Stimulated activated CD8-positive, alpha-beta memory T cell treated with anti-CD3 and anti-CD28 coated beads, Interleukin-7, amount 100 ng/mL, for 48 hours (primary cell): Measurements from ENCODE around the gene ADCY7.

ENCODE experiments used
- DNase-seq, 2 donors: peaks; one replicate each; pipeline ENCODE4 v3.0.0-alpha.2; 2020; ENCODE audit warnings: low read depth in 1 of 2; ENCODE audit errors: extremely low read depth in 1 of 2

Gene ADCY7

GRCh38 chr16:50296807-50297206 lies 30.5 kb downstream of the ADCY7 start:
- no peak for DNase-seq

- DNase-seq, result no peak
These were observed 31.1 kb downstream of the ADCY7 start for GRCh38 chr16:50297301-50298074.

- DNase-seq, result no peak
These were observed 31.7 kb downstream of the ADCY7 start for GRCh38 chr16:50298075-50298460.

- DNase-seq, result no peak
These were observed 32.5 kb downstream of the ADCY7 start for GRCh38 chr16:50298591-50299507.

GRCh38 chr16:50299508-50300105 lies 33.3 kb downstream of the ADCY7 start:
- no peak for DNase-seq

- DNase-seq, result no peak
These were observed 34.7 kb downstream of the ADCY7 start for GRCh38 chr16:50300942-50301625.

GRCh38 chr16:50301626-50302471 lies 35.5 kb downstream of the ADCY7 start:
- DNase-seq, result no peak

GRCh38 chr16:50302472-50303005 lies 36.2 kb downstream of the ADCY7 start:
- DNase-seq, result no peak

- DNase-seq, result no peak
These were observed 36.8 kb downstream of the ADCY7 start for GRCh38 chr16:50303041-50303604.

- no peak for DNase-seq
These were observed 37.5 kb downstream of the ADCY7 start for GRCh38 chr16:50303605-50304466.

GRCh38 chr16:50304467-50305440 lies 38.4 kb downstream of the ADCY7 start:
- DNase-seq, result no peak

GRCh38 chr16:50305441-50306061 lies 39.2 kb downstream of the ADCY7 start:
- DNase-seq, result no peak

- DNase-seq, result no peak
These were observed 39.9 kb downstream of the ADCY7 start for GRCh38 chr16:50306287-50306686.

- no peak for DNase-seq
These were observed 42.0 kb downstream of the ADCY7 start for GRCh38 chr16:50308237-50308965.

GRCh38 chr16:50309156-50309526 lies 42.8 kb downstream of the ADCY7 start:
- no peak for DNase-seq
